Measurements from ENCODE around the gene GNAZ.

GNAZ gene

DNA sequence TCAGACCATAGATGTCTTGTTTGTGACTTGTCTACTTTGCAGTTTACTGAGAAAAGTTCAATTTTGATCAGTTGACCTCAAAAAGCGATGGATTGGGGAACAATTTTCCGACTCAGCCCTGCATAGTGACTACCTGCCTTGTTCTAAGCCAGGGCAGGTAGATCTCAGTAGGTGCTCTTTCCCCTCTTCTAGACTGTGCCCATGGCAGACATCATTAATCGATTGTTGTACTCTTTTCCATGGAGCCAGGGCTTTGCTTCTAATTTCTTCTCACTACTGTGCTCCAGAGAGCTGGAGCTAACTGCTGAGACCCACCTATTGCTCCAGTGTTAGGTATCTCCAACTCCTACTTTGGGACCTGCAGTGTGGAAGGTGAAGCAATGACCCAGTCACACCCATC is 84.8 kb downstream of the GNAZ start:
- DNase-seq (ENCODE audit: low read depth in 2 of 2): no peak

DNA sequence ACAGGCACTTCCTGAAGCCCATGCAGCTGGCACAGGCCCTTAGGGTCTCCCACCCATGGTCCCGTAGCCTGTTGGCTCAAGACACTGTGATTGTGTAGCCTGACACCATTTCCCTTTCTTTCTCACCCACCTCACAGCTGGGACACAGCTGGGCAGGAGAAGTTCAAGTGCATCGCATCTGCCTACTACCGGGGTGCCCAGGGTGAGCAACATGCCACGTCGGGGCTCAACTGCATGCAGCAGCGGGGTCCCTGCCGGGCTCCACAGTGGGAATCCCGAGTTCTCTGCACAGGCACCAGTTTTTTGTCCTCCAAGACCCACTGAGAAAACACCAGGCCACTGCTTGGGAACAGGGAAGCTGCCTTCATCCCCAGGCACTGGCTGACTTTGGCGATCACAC is 85.5 kb downstream of the GNAZ start:
- DNase-seq (ENCODE audit: low read depth in 2 of 2): no peak

GRCh38 chr22:23156286-23156685 is 86.0 kb downstream of the GNAZ start:
- no peak for DNase-seq (ENCODE audit: low read depth in 2 of 2)

DNA sequence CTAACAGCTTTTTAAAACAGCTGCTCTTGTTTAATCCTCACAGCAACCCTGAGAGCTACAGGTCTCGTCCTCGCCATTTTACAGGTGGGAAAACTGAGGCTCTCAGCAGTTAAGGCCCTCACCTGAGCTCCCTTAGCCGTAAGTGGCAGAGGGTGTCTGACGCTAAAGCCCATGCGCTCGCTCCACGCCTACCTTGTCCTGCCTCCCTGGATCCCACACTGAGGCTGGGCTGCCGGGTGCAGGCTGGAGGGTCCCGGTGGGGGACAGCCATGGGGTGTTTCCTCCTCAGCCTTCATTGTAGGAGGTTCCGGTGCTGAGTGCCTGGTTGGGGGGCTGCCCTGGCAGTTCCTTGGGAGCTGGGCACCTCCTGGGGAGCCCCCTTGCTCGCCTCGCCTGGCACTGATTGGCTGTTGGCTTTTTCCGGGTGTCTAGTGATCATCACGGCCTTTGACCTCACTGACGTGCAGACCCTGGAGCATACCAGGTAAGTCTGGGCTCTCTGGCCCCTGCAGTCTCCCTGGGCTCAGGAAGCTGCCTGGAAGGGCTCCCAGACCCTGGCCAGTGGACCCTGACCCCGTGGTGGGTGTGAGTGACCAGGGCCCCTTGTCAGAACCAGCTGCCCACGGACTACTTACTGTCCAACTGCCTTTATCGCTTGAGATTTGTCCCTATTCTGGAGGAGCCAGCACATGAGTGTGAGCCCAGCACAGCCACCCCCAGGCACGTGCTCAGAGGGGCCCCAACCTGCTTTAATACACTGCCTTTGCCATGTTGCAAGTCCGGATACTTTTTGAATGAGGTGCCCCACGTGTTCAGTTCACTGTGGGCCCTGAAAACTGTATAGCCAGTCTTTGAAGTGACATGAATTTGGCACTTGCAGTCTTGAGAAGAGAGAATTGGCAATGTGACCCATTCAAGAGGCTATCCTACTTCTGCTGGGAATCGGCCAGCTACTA is 87.5 kb downstream of the GNAZ start:
- DNase-seq (ENCODE audit: low read depth in 2 of 2): no peak

DNA sequence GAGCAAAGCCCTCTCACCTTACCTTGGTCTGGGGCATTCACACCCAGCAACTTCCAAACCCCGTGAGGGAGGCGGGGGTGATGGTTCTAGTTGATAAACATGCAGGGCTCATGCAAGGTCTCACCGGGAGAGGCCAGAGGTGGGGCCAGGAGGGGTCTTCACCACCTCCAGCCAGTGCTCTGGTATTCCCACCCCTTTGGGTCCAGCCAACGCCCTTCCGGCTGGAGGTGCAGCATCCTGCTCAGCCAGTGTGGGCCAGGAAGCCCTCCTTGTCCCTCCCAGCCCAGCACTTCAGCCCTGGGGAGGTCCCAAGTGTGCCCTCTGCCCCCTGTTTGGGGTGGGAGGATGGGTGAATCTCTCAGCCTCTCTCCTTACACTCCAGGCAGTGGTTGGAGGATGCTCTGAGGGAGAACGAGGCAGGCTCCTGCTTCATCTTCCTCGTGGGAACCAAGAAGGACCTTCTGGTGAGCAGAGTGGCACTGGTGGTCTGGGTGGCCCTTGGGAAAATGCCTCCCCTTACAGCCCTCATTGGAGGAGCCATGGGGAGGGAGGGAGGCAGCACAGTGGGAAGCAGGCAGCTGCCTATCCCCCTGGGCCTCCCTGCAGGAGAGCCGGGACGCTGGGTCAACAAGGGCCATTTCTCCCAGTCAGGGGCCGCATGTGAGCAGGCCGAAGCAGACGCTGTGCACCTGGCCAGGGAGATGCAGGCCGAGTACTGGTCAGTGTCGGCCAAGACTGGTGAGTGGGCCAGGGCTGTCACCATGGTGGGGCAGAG is 88.4 kb downstream of the GNAZ start:
- DNase-seq (ENCODE audit: low read depth in 2 of 2): no peak

GRCh38 chr22:23159291-23159630 is 88.9 kb downstream of the GNAZ start:
- DNase-seq (ENCODE audit: low read depth in 2 of 2): no peak

DNA sequence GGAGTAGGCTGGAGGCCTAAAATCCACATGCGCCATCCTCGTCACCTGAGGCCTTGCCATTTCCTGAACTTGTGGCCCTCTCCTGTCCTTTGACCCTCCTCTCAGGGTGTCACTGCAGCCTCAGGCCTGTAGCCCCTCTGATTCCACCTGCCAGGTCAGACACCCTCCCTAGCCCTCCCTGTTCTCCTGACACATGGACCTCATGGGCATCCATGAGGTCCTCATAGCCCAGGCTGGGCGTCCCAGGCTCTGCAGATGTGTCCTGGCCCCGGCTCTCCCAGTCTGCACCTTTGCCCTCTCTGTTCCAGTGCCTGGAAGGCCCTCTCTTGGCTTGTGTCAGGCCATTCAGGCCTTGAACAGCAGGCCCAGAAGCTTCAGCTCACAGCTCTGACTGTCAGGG is 90.7 kb downstream of the GNAZ start:
- no peak for DNase-seq (ENCODE audit: low read depth in 2 of 2)

DNA sequence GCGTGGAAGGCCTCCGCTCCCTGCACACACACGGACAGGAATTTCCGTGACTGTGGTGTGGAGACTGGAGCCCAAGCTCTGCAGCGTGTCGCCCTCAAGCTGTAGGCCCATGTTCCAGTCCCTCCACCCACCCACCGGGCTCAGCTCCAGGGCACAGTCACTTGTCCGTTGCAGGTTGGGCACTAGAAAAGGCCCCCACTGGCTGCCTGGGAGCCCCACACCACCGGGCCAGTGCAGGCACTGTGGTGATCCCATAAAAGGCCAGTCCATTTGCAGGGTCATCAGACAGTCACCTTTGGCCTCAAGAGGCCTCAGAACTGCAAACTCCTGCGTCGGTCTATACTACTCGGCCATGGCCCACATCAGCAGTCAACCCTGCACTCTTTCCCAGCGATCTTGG is 91.3 kb downstream of the GNAZ start:
- DNase-seq (ENCODE audit: low read depth in 2 of 2): no peak

DNA sequence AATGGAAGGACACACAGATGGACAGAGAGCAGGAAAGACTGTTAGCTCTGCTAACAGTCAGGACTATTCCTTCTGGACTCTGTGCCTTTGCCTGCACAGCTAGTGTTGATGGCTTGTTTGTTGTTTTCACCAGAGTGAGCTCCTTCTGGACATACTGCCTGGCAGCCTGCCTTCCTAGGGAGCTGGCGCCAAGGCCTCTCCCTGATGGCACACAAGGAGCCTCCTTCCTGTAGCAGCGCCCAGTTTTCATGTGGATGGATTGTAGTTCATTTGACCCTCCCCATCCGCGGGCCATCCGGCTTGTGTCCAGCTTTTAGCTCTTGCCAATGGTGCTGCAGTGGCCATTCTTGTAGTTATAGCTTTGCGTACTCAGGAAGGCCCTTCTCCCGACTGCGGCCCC is 93.3 kb downstream of the GNAZ start:
- no peak for DNase-seq (ENCODE audit: low read depth in 2 of 2)

GRCh38 chr22:23164091-23164490 is 93.8 kb downstream of the GNAZ start:
- DNase-seq (ENCODE audit: low read depth in 2 of 2): no peak

DNA sequence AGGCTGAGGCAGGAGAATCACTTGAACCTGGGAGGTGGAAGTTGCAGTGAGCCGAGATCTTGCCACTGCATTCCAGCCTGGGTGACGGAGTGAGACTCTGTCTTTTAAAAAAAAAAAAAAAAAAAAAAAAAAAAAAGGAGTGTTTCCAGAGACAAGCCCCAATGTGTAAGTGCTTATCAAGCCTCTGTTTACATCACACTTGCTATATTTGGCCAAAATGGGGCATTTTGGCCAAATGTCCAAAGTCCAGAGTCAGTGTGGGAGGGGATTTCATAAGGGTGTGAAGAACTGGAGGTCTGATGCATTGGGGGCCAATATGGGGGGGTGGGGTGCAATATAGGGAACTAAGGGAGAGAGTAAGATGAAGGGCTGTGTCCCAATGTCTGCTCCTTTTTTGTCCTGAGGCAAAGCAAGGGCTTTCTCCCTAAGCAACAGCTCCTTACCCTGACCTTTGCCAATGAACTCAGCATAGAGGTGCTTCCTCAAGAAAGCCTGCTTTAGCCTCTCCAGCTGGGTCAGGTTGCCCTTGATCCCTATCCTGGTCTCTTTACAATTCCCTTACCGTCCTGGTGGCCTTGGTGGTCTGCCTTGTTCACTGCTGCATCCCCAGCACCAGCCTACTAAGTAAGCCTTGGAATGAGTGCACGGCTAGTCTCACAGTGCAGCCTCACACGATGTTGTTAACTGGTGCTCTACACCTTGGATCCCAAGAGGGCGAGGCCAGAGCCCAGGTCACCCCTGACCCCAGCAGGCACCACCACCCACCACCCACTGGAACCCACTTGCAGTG is 95.9 kb downstream of the GNAZ start:
- DNase-seq (ENCODE audit: low read depth in 2 of 2): no peak

- no peak for DNase-seq (ENCODE audit: low read depth in 2 of 2)
These were observed 96.7 kb downstream of the GNAZ start for GRCh38 chr22:23166841-23167616.

GRCh38 chr22:23168391-23169042 is 98.2 kb downstream of the GNAZ start:
- DNase-seq (ENCODE audit: low read depth in 2 of 2): no peak

DNA sequence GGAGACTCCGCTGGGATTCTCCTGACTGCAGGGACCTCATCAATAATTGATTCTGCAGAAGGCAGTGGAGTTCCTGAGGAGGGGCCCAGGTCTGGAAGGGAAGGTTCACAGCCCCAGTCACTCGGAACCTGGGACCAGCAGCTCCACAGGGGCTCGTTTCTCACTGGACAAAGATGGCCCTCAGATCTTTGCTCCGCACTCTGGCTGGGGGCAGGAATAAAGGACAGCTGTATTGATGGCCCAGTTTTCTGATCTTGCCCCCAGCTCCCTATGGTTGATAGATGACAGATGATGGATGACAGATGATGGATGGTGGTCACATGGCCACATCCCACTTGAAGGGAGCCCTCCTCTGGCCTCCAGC is 98.7 kb downstream of the GNAZ start:
- no peak for DNase-seq (ENCODE audit: low read depth in 2 of 2)
